ENCODE results near the gene TSHZ2.

The TSHZ2 gene

DNA sequence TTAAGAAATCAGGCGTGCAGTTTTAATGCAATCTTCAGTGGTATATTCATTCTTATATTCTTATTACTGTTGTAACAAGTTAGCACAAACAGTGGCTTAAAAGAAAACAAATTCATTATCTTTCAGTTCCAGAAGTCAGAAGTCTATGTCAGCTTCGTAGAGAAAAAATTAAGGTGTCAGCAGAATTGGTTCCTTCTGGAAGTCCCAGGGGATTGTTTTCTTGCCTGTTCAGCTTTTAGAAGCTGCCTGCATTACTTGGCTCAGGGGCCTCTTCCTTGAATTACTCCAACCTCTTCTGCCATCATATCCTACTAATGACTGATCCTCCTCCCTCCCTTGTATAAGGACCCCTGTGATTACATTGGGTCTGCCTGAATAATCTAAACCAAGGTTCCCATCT is 377.6 kb downstream of the TSHZ2 start:
- H3K27me3 ChIP-seq (ENCODE audit: insufficient read depth, insufficient read length), result no peaks in the 10 kb centered on the region
- H3K36me3 ChIP-seq (ENCODE audit: insufficient read depth, insufficient read length, low read length), result no peaks in the 10 kb centered on the region
- TF ChIP-seq YY1 (IDR thresholded peaks at IDR 0.05; ENCODE audit: insufficient read depth, insufficient read length) (no peak), SUZ12 (IDR thresholded peaks at IDR 0.05; ENCODE audit: extremely low read depth, insufficient read depth, insufficient read length) (no peak), ZNF274 (IDR thresholded peaks at IDR 0.05; ENCODE audit: low read depth, low read length) (no peak)
- H3K4me3 ChIP-seq (ENCODE audit: insufficient read length, low read depth), result no peak overlapping the region
- no peaks in the 10 kb centered on the region for H3K4me1 ChIP-seq (ENCODE audit: insufficient read depth, insufficient read length)
- no peaks in the 10 kb centered on the region; the same call in 1 of the 2 replicates for H3K9me3 ChIP-seq (ENCODE audit: insufficient read depth, low read length)
- no peak for DNase-seq (ENCODE audit: low read depth, low spot score)
- no peak overlapping the region for H3K9ac ChIP-seq (ENCODE audit: insufficient read length, low read depth)

DNA sequence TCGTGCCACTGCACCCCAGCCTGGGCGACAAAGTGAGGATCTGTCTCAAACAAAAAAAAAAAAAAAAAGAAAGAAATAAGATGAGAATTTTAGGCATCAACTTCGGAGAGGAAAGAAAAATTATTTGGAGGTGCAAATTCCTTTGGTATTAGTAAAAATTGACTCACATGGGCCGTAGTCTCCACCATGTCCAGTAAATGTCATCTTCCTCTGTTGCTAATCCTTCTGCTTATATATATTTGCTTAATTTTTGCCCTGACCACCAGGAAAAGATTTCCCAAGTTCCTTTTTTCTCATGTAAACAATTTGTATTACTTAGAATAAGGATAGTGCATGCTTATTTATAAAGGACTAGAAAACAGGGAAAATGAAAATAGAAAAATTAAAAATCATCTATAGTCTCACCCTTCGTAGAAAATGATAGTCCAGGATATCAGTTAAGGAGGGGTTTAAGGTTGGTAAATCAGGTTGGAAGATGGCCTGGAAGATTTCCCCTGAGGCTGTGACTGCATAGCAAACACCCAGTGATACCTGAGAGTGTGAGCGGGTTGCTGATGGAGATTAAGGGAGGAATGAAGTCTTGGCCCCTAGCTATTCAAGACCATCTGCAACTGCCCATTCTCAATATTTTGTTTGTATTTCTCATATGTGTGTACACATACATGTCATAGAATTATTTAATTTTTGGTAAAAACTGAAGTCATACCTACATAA is 380.7 kb downstream of the TSHZ2 start:
- DNase-seq (ENCODE audit: low read depth, low spot score), result no peak
- H3K4me3 ChIP-seq (ENCODE audit: insufficient read length, low read depth), result no peak overlapping the region
- TF ChIP-seq ZNF274 (IDR thresholded peaks at IDR 0.05; ENCODE audit: low read depth, low read length) (no peak), YY1 (IDR thresholded peaks at IDR 0.05; ENCODE audit: insufficient read depth, insufficient read length) (no peak), SUZ12 (IDR thresholded peaks at IDR 0.05; ENCODE audit: extremely low read depth, insufficient read depth, insufficient read length) (no peak)
- H3K9ac ChIP-seq (ENCODE audit: insufficient read length, low read depth), result no peak overlapping the region
- no peaks in the 10 kb centered on the region for H3K36me3 ChIP-seq (ENCODE audit: insufficient read depth, insufficient read length, low read length)
- no peaks in the 10 kb centered on the region for H3K4me1 ChIP-seq (ENCODE audit: insufficient read depth, insufficient read length)
- peaks cover 18% of the 10 kb centered on the region for H3K9me3 ChIP-seq (ENCODE audit: insufficient read depth, low read length)
- H3K27me3 ChIP-seq (ENCODE audit: insufficient read depth, insufficient read length), result no peaks in the 10 kb centered on the region

DNA sequence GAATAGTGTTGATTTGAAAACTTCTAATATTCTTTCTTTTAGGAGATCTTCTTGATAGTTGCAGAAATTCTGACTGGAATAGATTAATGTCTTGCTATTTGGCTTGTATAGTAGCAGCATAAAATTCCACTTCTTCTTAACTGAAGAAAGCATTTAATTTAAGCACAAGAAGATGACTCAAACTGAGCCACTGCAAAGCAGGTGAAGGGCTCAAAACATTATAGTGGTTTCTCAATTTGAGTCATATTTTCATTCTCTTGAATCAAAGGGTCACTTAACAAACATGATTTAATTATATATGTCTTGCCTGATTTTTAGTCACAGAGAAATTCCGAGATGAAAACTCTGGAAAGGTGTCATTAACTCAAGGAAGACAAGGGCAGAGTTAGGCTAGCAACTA is 382.2 kb downstream of the TSHZ2 start:
- no peak for TF ChIP-seq YY1 (IDR thresholded peaks at IDR 0.05; ENCODE audit: insufficient read depth, insufficient read length)
- TF ChIP-seq SUZ12 (IDR thresholded peaks at IDR 0.05; ENCODE audit: extremely low read depth, insufficient read depth, insufficient read length), result no peak
- no peak for TF ChIP-seq ZNF274 (IDR thresholded peaks at IDR 0.05; ENCODE audit: low read depth, low read length)
- Histone ChIP-seq H3K27me3 (ENCODE audit: insufficient read depth, insufficient read length) (no peaks in the 10 kb centered on the region), H3K4me3 (ENCODE audit: insufficient read length, low read depth) (no peak overlapping the region)

DNA sequence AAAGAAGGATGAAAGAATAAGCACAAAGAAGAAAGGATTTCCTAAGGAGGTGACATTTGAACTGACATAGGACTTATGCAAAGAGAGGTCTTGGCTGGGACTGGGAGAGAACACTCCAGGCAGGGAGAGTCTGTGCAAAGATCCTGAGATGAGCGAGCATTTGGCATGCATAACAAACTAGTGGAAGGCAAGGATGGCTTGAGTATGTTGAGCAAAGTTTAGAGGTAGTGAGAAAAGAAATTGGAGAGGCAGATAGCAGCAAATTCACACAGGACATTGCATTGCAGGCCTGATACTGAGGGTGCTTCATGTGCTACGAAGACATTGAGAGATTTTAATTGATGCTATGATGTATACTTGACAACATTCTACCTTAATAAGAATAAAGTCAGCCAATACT is 383.6 kb downstream of the TSHZ2 start:
- TF ChIP-seq SUZ12 (IDR thresholded peaks at IDR 0.05; ENCODE audit: extremely low read depth, insufficient read depth, insufficient read length), result no peak
- no peak for TF ChIP-seq ZNF274 (IDR thresholded peaks at IDR 0.05; ENCODE audit: low read depth, low read length)
- TF ChIP-seq YY1 (IDR thresholded peaks at IDR 0.05; ENCODE audit: insufficient read depth, insufficient read length), result no peak
- no peaks in the 10 kb centered on the region for H3K4me1 ChIP-seq (ENCODE audit: insufficient read depth, insufficient read length)
- H3K36me3 ChIP-seq (ENCODE audit: insufficient read depth, insufficient read length, low read length), result no peaks in the 10 kb centered on the region
- H3K4me3 ChIP-seq (ENCODE audit: insufficient read length, low read depth), result no peak overlapping the region
- DNase-seq (ENCODE audit: low read depth, low spot score), result no peak
- no peak overlapping the region for H3K9ac ChIP-seq (ENCODE audit: insufficient read length, low read depth)
- no peaks in the 10 kb centered on the region for H3K27me3 ChIP-seq (ENCODE audit: insufficient read depth, insufficient read length)
- peaks cover 18% of the 10 kb centered on the region for H3K9me3 ChIP-seq (ENCODE audit: insufficient read depth, low read length)

More for the DNA sequence above, 382.2 kb downstream of the TSHZ2 start:
- Histone ChIP-seq H3K9me3 (ENCODE audit: insufficient read depth, low read length) (peaks cover 18% of the 10 kb centered on the region), H3K9ac (ENCODE audit: insufficient read length, low read depth) (no peak overlapping the region), H3K36me3 (ENCODE audit: insufficient read depth, insufficient read length, low read length) (no peaks in the 10 kb centered on the region), H3K4me1 (ENCODE audit: insufficient read depth, insufficient read length) (no peaks in the 10 kb centered on the region)
- no peak for DNase-seq (ENCODE audit: low read depth, low spot score)

DNA sequence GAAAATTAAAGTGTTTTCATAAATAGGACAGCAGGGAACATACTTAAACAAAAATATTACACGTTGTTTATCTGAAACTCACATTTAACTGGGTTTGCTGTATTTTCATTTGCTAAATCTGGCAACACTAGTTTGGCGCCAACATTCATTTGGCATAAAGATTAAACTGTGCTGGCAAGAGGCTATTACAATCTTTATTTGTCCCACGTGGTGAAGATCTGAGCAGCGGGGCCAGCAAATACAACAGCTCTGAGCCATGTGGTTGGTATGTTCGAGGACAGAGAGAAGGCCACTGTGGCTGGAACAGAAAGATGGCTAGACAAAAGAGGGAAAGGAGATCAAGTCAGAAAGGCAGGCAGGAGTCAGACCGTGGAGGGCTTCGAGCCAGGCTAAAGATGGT is 387.3 kb downstream of the TSHZ2 start:
- no peak for DNase-seq (ENCODE audit: low read depth, low spot score)
- Histone ChIP-seq H3K9me3 (ENCODE audit: insufficient read depth, low read length) (peaks cover 18% of the 10 kb centered on the region), H3K36me3 (ENCODE audit: insufficient read depth, insufficient read length, low read length) (no peaks in the 10 kb centered on the region), H3K4me3 (ENCODE audit: insufficient read length, low read depth) (no peak overlapping the region), H3K27me3 (ENCODE audit: insufficient read depth, insufficient read length) (no peaks in the 10 kb centered on the region), H3K4me1 (ENCODE audit: insufficient read depth, insufficient read length) (no peaks in the 10 kb centered on the region), H3K9ac (ENCODE audit: insufficient read length, low read depth) (no peak overlapping the region)
- TF ChIP-seq ZNF274 (IDR thresholded peaks at IDR 0.05; ENCODE audit: low read depth, low read length) (no peak), SUZ12 (IDR thresholded peaks at IDR 0.05; ENCODE audit: extremely low read depth, insufficient read depth, insufficient read length) (no peak), YY1 (IDR thresholded peaks at IDR 0.05; ENCODE audit: insufficient read depth, insufficient read length) (no peak)

DNA sequence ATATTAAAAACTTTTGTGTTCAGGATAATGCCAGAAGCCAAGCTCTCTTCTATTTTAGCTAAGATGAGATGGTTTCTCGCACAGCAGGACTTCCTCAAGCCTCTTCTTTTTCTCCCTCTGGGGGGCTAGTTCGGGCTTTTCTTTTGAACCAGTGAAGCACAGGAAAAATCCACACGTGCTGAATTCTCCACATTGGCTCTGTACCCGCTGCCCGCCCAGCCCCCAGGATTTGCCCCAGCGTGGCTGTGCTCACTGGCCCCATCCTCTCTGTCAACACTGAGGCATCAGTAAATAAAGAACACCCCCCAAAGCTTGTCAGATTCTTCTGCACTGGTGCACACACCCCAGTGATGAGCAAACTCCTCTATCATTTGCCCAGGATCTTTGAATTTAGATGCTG is 388.7 kb downstream of the TSHZ2 start:
- TF ChIP-seq YY1 (IDR thresholded peaks at IDR 0.05; ENCODE audit: insufficient read depth, insufficient read length) (no peak), ZNF274 (IDR thresholded peaks at IDR 0.05; ENCODE audit: low read depth, low read length) (no peak), SUZ12 (IDR thresholded peaks at IDR 0.05; ENCODE audit: extremely low read depth, insufficient read depth, insufficient read length) (no peak)
- peaks cover 9% of the 10 kb centered on the region for H3K9me3 ChIP-seq (ENCODE audit: insufficient read depth, low read length)
- H3K4me3 ChIP-seq (ENCODE audit: insufficient read length, low read depth), result no peak overlapping the region
- DNase-seq (ENCODE audit: low read depth, low spot score), result no peak
- H3K9ac ChIP-seq (ENCODE audit: insufficient read length, low read depth), result no peak overlapping the region
- H3K36me3 ChIP-seq (ENCODE audit: insufficient read depth, insufficient read length, low read length), result no peaks in the 10 kb centered on the region
- H3K4me1 ChIP-seq (ENCODE audit: insufficient read depth, insufficient read length), result no peaks in the 10 kb centered on the region
- H3K27me3 ChIP-seq (ENCODE audit: insufficient read depth, insufficient read length), result no peaks in the 10 kb centered on the region

DNA sequence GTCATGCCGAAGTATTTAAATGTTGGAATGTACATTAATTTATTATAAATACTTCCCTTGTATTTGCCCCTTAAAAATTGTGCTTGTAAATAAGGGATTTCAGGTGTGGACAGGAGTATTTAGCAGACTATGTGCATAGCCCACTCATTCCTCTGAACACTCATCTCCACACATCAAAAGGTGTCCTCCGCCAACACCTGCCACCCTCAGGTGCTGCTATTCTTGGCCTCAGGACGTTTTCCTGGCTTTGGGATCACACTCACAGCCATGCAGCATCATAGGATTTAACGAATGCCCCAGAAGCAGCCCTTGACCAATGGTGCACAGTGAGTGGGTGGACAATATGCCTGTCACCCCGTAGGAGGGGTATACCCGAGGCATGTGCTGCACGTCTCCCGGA is 390.6 kb downstream of the TSHZ2 start:
- no peaks in the 10 kb centered on the region for H3K27me3 ChIP-seq (ENCODE audit: insufficient read depth, insufficient read length)
- no peak overlapping the region for H3K4me3 ChIP-seq (ENCODE audit: insufficient read length, low read depth)
- no peak for DNase-seq (ENCODE audit: low read depth, low spot score)
- TF ChIP-seq YY1 (IDR thresholded peaks at IDR 0.05; ENCODE audit: insufficient read depth, insufficient read length), result no peak
- TF ChIP-seq SUZ12 (IDR thresholded peaks at IDR 0.05; ENCODE audit: extremely low read depth, insufficient read depth, insufficient read length), result no peak
- TF ChIP-seq ZNF274 (IDR thresholded peaks at IDR 0.05; ENCODE audit: low read depth, low read length), result no peak
- no peaks in the 10 kb centered on the region for H3K36me3 ChIP-seq (ENCODE audit: insufficient read depth, insufficient read length, low read length)
- no peaks in the 10 kb centered on the region for H3K9me3 ChIP-seq (ENCODE audit: insufficient read depth, low read length)
- H3K9ac ChIP-seq (ENCODE audit: insufficient read length, low read depth), result no peak overlapping the region
- no peaks in the 10 kb centered on the region for H3K4me1 ChIP-seq (ENCODE audit: insufficient read depth, insufficient read length)

Data from NT2/D1 (cell line).